ENCODE data around the gene NCBP1. TPM values are rescaled to one million over a fixed set of nuclear protein-coding genes. Genes with fewer than 3 reads are reported as not detected.

The NCBP1 gene
- total and polyA plus RNA-seq, 5 donors from 2014 or later, result 18.0 to 47.4 (median 23.9) TPM

Other genes with a start within 250 kb of the NCBP1 start
- 10.3 TPM for gene TDRD7, start 221.7 kb upstream of the NCBP1 start, total RNA-seq
- 1 to 10 TPM; 5.1 to 8.2 (median 7.1) TPM for gene TDRD7, start 221.7 kb upstream of the NCBP1 start, polyA plus RNA-seq
- gene TMOD1, start 132.2 kb upstream of the NCBP1 start, total RNA-seq, result 3.7 TPM
- 10 to 100 TPM in 1 of 4 donors, 1 to 10 TPM in 3; 2.4 to 11.0 (median 5.5) TPM for gene TMOD1, start 132.2 kb upstream of the NCBP1 start, polyA plus RNA-seq
- 21.5 TPM for gene TSTD2, start 453 bp upstream of the NCBP1 start, total RNA-seq
- 10 to 100 TPM in 1 of 4 donors, 1 to 10 TPM in 3; 5.5 to 13.3 (median 9.1) TPM for gene TSTD2, start 453 bp upstream of the NCBP1 start, polyA plus RNA-seq
- 22.2 TPM for gene XPA, start 63.5 kb downstream of the NCBP1 start, total RNA-seq
- gene XPA, start 63.5 kb downstream of the NCBP1 start, polyA plus RNA-seq, result 10 to 100 TPM; 21.8 to 28.9 (median 25.8) TPM
- not detected for gene FOXE1, start 219.4 kb downstream of the NCBP1 start, total RNA-seq
- gene FOXE1, start 219.4 kb downstream of the NCBP1 start, polyA plus RNA-seq, result not detected

Measured in CD4-positive, CD25-positive, alpha-beta regulatory T cell (primary cell).